NT2/D1 (cell line): ENCODE measurements around the gene PLXDC2.

Experiments used
- DNase-seq: peaks from one replicate; pipeline ENCODE4 v3.0.0-alpha.2; 2011; ENCODE audit warnings: low read depth, low spot score
- H3K27me3 ChIP-seq: 2 replicates; pipeline ENCODE4 v1.6.0; 2011; ENCODE audit warnings: mild to moderate bottlenecking; ENCODE audit not compliant: insufficient read length, insufficient read depth
- H3K36me3 ChIP-seq: 2 replicates; pipeline ENCODE4 v1.6.1; 2011; ENCODE audit warnings: mild to moderate bottlenecking, low read length, mixed read lengths; ENCODE audit not compliant: insufficient read depth, insufficient read length
- H3K4me1 ChIP-seq: 2 replicates; pipeline ENCODE4 v1.5.1; 2011; ENCODE audit not compliant: insufficient read depth, insufficient read length
- H3K4me3 ChIP-seq: 2 replicates; pipeline ENCODE4 v1.5.1; 2011; ENCODE audit warnings: low read depth; ENCODE audit not compliant: insufficient read length
- H3K9ac ChIP-seq: 2 replicates; pipeline ENCODE4 v1.6.0; 2011; ENCODE audit warnings: low read depth; ENCODE audit not compliant: insufficient read length
- H3K9me3 ChIP-seq: 2 replicates; pipeline ENCODE4 v1.5.1; 2011; ENCODE audit warnings: mild to moderate bottlenecking, low read length; ENCODE audit not compliant: insufficient read depth
- SUZ12 ChIP-seq: IDR thresholded peaks from 2 replicates; pipeline ENCODE4 v1.6.1; 2011; ENCODE audit not compliant: insufficient read length, insufficient read depth; ENCODE audit errors: extremely low read depth
- YY1 ChIP-seq: IDR thresholded peaks from 2 replicates; pipeline ENCODE4 v1.6.1; 2011; ENCODE audit not compliant: insufficient read length, insufficient read depth
- ZNF274 ChIP-seq: IDR thresholded peaks from 2 replicates; pipeline ENCODE4 v1.6.1; 2011; ENCODE audit warnings: mild to moderate bottlenecking, low read depth, low read length

Gene PLXDC2

GRCh38 chr10:19876570-19876969, 60.3 kb downstream of the PLXDC2 start:
- no peak overlapping the region for H3K4me3 ChIP-seq
- H3K4me1 ChIP-seq, result no peaks in the 10 kb centered on the region
- H3K9ac ChIP-seq, result no peak overlapping the region
- no peaks in the 10 kb centered on the region for H3K27me3 ChIP-seq
- no peaks in the 10 kb centered on the region for H3K36me3 ChIP-seq
- no peak for DNase-seq
- no peak for TF ChIP-seq ZNF274
- no peak for TF ChIP-seq SUZ12
- no peak for TF ChIP-seq YY1
- H3K9me3 ChIP-seq, result no peaks in the 10 kb centered on the region

GRCh38 chr10:19877466-19878255, 61.4 kb downstream of the PLXDC2 start:
- Histone ChIP-seq H3K4me3 (no peak overlapping the region), H3K27me3 (no peaks in the 10 kb centered on the region), H3K9me3 (no peaks in the 10 kb centered on the region), H3K9ac (no peak overlapping the region), H3K4me1 (no peaks in the 10 kb centered on the region), H3K36me3 (no peaks in the 10 kb centered on the region)
- TF ChIP-seq YY1, result no peak
- TF ChIP-seq ZNF274, result no peak
- TF ChIP-seq SUZ12, result no peak
- DNase-seq, result no peak

- no peak for DNase-seq
- Histone ChIP-seq H3K36me3 (no peaks in the 10 kb centered on the region), H3K4me1 (no peaks in the 10 kb centered on the region), H3K4me3 (no peak overlapping the region), H3K9me3 (no peaks in the 10 kb centered on the region), H3K9ac (no peak overlapping the region), H3K27me3 (no peaks in the 10 kb centered on the region)
- no peak for TF ChIP-seq SUZ12
- TF ChIP-seq ZNF274, result no peak
- no peak for TF ChIP-seq YY1
These were observed 66.4 kb downstream of the PLXDC2 start for GRCh38 chr10:19882621-19883020.

DNA sequence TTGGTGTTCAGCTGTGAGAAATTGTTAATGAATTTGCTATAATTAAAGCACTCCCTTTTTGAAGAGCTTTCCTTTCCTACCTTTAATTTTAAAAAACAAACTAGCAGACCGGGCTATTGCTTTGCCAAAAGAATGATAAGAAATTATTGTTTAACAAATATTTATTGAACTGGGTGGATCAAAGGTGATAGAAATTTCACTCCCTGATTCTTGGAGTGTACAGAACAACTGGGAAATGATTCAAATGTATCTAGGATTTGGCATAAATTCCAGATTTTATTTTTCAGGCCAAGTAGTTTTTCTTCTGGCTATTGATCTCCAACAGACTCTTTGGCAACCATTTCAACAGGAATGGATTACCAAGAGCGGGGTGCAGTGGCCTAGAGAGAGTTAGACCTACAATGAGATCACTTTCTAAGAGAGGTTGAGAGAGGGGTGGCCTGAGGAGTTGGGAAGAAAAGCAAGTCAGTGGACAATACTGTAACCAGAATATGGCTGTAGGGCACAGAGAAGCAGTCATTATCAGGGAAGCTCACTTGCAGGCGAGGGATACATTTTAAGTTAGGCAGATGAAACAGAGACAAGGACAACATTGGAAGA, 71.9 kb downstream of the PLXDC2 start:
- TF ChIP-seq YY1 (no peak), ZNF274 (no peak), SUZ12 (no peak)
- no peaks in the 10 kb centered on the region for H3K36me3 ChIP-seq
- no peak overlapping the region for H3K4me3 ChIP-seq
- H3K9ac ChIP-seq, result no peak overlapping the region
- no peaks in the 10 kb centered on the region for H3K9me3 ChIP-seq
- DNase-seq, result no peak
- no peaks in the 10 kb centered on the region for H3K27me3 ChIP-seq
- H3K4me1 ChIP-seq, result no peaks in the 10 kb centered on the region

GRCh38 chr10:19889256-19889655, 73.0 kb downstream of the PLXDC2 start:
- Histone ChIP-seq H3K9me3 (no peaks in the 10 kb centered on the region), H3K36me3 (no peaks in the 10 kb centered on the region), H3K4me1 (no peaks in the 10 kb centered on the region), H3K4me3 (no peak overlapping the region), H3K27me3 (no peaks in the 10 kb centered on the region), H3K9ac (no peak overlapping the region)
- no peak for TF ChIP-seq ZNF274
- DNase-seq, result no peak

DNA sequence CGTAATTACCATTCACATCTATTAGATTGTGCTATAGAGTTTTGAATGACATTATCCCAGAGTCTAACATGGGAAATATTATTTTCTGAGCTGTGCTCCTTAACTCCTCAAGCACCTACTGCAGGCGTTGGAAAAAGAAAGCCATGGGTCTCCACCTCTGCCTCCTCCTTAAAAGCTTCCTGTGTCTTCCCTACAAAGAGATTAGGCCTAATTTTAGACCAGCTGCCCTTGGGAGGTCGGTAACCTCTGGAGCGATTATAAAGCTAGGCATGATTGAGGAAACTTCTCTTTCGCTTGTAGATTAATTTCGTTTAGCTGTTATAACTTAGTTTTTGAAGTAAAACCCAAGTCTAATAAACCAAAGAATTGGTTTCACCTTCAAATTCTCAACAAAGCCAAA, 75.2 kb downstream of the PLXDC2 start:
- TF ChIP-seq ZNF274, result no peak
- TF ChIP-seq YY1, result no peak
- TF ChIP-seq SUZ12, result no peak
- no peaks in the 10 kb centered on the region for H3K9me3 ChIP-seq
- no peak overlapping the region for H3K9ac ChIP-seq
- no peak overlapping the region for H3K4me3 ChIP-seq
- no peaks in the 10 kb centered on the region for H3K4me1 ChIP-seq
- H3K27me3 ChIP-seq, result no peaks in the 10 kb centered on the region
- H3K36me3 ChIP-seq, result no peaks in the 10 kb centered on the region
- no peak for DNase-seq

DNA sequence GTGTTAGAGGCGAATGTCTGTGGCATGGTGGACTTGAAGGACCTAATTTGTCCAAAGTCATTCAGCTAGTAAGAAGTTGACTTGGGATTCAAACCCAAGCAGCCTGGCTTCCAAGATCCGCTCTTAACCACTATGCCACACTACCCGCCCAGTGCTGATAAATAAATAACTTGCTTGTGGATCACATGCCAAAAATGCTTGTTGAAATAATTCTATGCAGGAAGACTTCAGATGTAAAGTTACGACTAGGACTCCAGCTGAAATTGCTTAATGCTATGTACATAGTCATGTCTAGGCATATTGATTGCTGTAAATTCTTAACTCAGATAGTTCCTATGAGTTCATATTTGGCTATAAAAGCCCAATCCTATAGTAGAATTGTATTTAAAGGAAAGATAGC, 76.0 kb downstream of the PLXDC2 start:
- Histone ChIP-seq H3K9me3 (no peaks in the 10 kb centered on the region), H3K36me3 (no peaks in the 10 kb centered on the region)
- no peak for TF ChIP-seq YY1

More for the DNA sequence above, 76.0 kb downstream of the PLXDC2 start:
- Histone ChIP-seq H3K27me3 (no peaks in the 10 kb centered on the region), H3K4me1 (no peaks in the 10 kb centered on the region), H3K9ac (no peak overlapping the region), H3K4me3 (no peak overlapping the region)
- DNase-seq, result no peak
